Measurements from ENCODE around the gene TMPRSS12. TPM values are rescaled to one million over a fixed set of nuclear protein-coding genes. Genes with fewer than 3 reads are reported as not detected.
"Not testable (repeated sequence)": the region's sequence is repeated elsewhere in the genome, so short reads cannot be mapped to it uniquely, and the experiment has no call there.

The TMPRSS12 gene
- total RNA-seq, 1 donor from 2014 or later: 1.9 TPM

- DNase-seq (ENCODE audit: low spot score): not testable (repeated sequence)
These were observed 13.0 kb downstream of the TMPRSS12 start for GRCh38 chr12:50855679-50856078.

- no peak for DNase-seq (ENCODE audit: low spot score)
These were observed 17.0 kb downstream of the TMPRSS12 start for GRCh38 chr12:50859621-50860310.

- peak; percentile 47 for DNase-seq (ENCODE audit: low spot score)
These were observed 19.6 kb downstream of the TMPRSS12 start for GRCh38 chr12:50862316-50862715.

GRCh38 chr12:50865266-50865665 is 22.5 kb downstream of the TMPRSS12 start:
- DNase-seq (ENCODE audit: low spot score): no peak

- DNase-seq (ENCODE audit: low spot score): not testable (repeated sequence)
These were observed 26.2 kb downstream of the TMPRSS12 start for GRCh38 chr12:50868881-50869280.

- DNase-seq (ENCODE audit: low spot score): no peak
These were observed 39.8 kb downstream of the TMPRSS12 start for GRCh38 chr12:50882563-50882962.

- no peak for DNase-seq (ENCODE audit: low spot score)
These were observed 44.5 kb downstream of the TMPRSS12 start for GRCh38 chr12:50887191-50887590.

GRCh38 chr12:50888666-50889065 is 45.9 kb downstream of the TMPRSS12 start:
- no peak for DNase-seq (ENCODE audit: low spot score)

- no peak for DNase-seq (ENCODE audit: low spot score)
These were observed 51.5 kb downstream of the TMPRSS12 start for GRCh38 chr12:50894241-50894640.

GRCh38 chr12:50901685-50902113 is 59.0 kb downstream of the TMPRSS12 start:
- no peak for DNase-seq (ENCODE audit: low spot score)

GRCh38 chr12:50908479-50908878 is 65.8 kb downstream of the TMPRSS12 start:
- DNase-seq (ENCODE audit: low spot score): not testable (repeated sequence)

- DNase-seq (ENCODE audit: low spot score): not testable (repeated sequence)
These were observed 69.6 kb downstream of the TMPRSS12 start for GRCh38 chr12:50912361-50912760.

GRCh38 chr12:50913224-50913623 is 70.5 kb downstream of the TMPRSS12 start:
- DNase-seq (ENCODE audit: low spot score): no peak

GRCh38 chr12:50914872-50915484 is 72.3 kb downstream of the TMPRSS12 start:
- DNase-seq (ENCODE audit: low spot score): no peak

GRCh38 chr12:50916292-50916691 is 73.6 kb downstream of the TMPRSS12 start:
- DNase-seq (ENCODE audit: low spot score): no peak

- DNase-seq (ENCODE audit: low spot score): peak; percentile 52
These were observed 76.0 kb downstream of the TMPRSS12 start for GRCh38 chr12:50918584-50919316.

- DNase-seq (ENCODE audit: low spot score): peak; percentile 88
These were observed 80.1 kb downstream of the TMPRSS12 start for GRCh38 chr12:50922820-50923219.

GRCh38 chr12:50923361-50924130 is 80.8 kb downstream of the TMPRSS12 start:
- DNase-seq (ENCODE audit: low spot score): peak; percentile 33

- no peak for DNase-seq (ENCODE audit: low spot score)
These were observed 81.4 kb downstream of the TMPRSS12 start for GRCh38 chr12:50924131-50924438.

GRCh38 chr12:50924439-50925341 is 82.0 kb downstream of the TMPRSS12 start:
- DNase-seq (ENCODE audit: low spot score): peak; percentile 97

GRCh38 chr12:50925342-50925651 is 82.6 kb downstream of the TMPRSS12 start:
- DNase-seq (ENCODE audit: low spot score): peak; percentile 15

Measured in umbilical cord (tissue), 2 donors.